RWPE2 (cell line): ENCODE data around the gene TMEM179B.

Experiments used
- ATAC-seq: fragments of 200-7000 bp; cut with Tn5 transposase; 3 replicates; pipeline ENCODE4 v1.9.1; 2021; ENCODE audit warnings: low read depth
- DNase-seq: peaks from one replicate; pipeline ENCODE4 v3.0.0-alpha.2; 2020; ENCODE audit warnings: low spot score
- H3K27ac ChIP-seq: fragments of 450-650 bp; 2 replicates; pipeline ENCODE4 v1.5.1; 2017; ENCODE audit warnings: mild to moderate bottlenecking; ENCODE audit not compliant: poor library complexity, severe bottlenecking
- H3K27me3 ChIP-seq: fragments of 250-450 bp; sonication (Bioruptor Pico); 2 replicates; pipeline ENCODE4 v1.5.1; 2021; ENCODE audit warnings: mild to moderate bottlenecking, moderate library complexity; ENCODE audit not compliant: insufficient read depth, poor library complexity, severe bottlenecking
- H3K36me3 ChIP-seq: fragments of 250-450 bp; sonication (Bioruptor Pico); 2 replicates; pipeline ENCODE4 v1.5.1; 2020; ENCODE audit warnings: low read depth, mild to moderate bottlenecking, moderate library complexity
- H3K4me1 ChIP-seq: fragments of 250-450 bp; sonication (Bioruptor Pico); 2 replicates; pipeline ENCODE4 v1.5.1; 2021; ENCODE audit warnings: mild to moderate bottlenecking, moderate library complexity; ENCODE audit not compliant: insufficient read depth, poor library complexity, severe bottlenecking
- H3K4me3 ChIP-seq: fragments of 250-450 bp; sonication (Bioruptor Pico); 2 replicates; pipeline ENCODE4 v1.5.1; 2021; ENCODE audit warnings: mild to moderate bottlenecking, moderate library complexity; ENCODE audit not compliant: severe bottlenecking
- H3K9me3 ChIP-seq: fragments of 250-450 bp; sonication (Bioruptor Pico); 2 replicates; pipeline ENCODE4 v1.5.1; 2021; ENCODE audit warnings: mild to moderate bottlenecking, moderate library complexity; ENCODE audit not compliant: severe bottlenecking
- CTCF ChIP-seq: fragments of 450-650 bp; IDR thresholded peaks from one replicate; pipeline ENCODE4 v1.5.1; 2017; ENCODE audit warnings: mild to moderate bottlenecking, moderate library complexity; ENCODE audit not compliant: poor library complexity, severe bottlenecking

The TMEM179B gene

DNA sequence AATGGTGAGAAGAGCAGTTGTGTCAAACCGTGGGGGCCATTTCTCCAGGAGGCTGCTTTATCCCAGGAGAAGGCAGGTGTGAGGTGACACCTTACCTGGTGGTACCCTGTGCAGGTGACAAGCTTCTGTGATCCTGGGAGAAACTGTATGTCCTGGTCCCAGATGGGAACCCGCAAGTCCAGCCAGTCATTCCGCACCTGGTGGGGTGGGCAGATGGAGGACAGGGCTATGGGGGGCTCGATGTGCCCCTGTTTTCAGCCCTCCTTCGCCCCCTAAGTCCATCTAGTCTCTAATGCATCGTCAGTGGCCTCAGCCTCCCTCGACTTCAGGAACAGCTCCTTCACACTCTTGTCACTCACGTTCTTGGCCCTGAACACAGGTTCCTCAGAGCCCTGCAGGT is 48.1 kb downstream of the TMEM179B start:
- peaks cover 2% of the 10 kb centered on the region for H3K4me1 ChIP-seq
- H3K9me3 ChIP-seq = no peaks in the 10 kb centered on the region
- no peak overlapping the region for H3K27ac ChIP-seq
- no peak for TF ChIP-seq CTCF
- H3K27me3 ChIP-seq = no peaks in the 10 kb centered on the region
- peaks cover 41% of the 10 kb centered on the region for H3K36me3 ChIP-seq
- H3K4me3 ChIP-seq = no peak overlapping the region
- ATAC-seq = no peak
- no peak for DNase-seq

DNA sequence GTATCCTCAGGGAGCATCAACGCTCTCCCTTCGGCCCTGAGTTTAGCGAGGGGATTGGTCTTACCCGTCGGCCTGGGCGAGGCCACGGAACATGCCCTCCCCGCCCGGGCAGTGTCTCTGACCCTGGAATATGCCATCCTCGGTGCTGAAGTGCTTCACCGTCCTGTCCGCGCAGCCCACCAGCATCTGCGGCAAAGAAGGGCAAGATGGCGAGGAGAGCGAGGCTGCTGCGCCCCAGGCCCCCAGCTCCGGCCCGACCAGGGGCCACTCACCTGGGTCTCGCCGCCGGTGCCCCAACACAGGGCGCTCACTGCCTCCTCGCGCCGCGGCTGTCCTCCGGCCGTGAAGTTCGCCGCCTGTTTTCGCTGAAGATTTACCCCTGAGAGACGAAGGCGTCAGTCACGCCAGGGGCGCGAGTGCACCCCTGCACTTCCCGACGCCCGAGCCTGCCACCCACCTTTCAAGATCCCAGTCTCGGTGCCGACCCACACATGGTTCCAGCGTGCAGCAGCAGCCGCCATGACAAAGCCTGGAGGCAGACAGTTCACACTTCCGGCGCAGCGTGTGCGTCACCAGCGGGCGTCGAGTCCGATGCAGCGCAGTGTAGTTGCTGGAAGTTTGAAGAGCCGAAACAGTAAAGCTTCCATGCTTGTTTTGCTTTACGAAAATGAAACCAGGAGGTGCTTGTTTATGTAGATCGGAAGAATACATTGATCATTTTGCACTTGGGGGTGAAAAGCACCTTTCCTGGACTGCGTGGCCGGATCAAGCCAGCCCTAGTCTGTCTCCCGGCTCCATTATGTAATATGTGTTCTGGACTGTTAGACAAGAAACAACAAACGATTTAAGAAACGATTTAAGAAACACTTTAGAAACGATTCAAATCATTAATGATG is 52.1 kb downstream of the TMEM179B start, which contains the start of gene WDR74:
TSS of gene WDR74 (minus strand) at position 541 of the 896 bp plus-strand sequence. CDS start at position 521, 20 bp downstream.
- H3K36me3 ChIP-seq = peaks cover 35% of the 10 kb centered on the region
- TF ChIP-seq CTCF = no peak
- peak within 1 kb of the TSS; percentile 97 for H3K27ac ChIP-seq
- no peaks in the 10 kb centered on the region for H3K27me3 ChIP-seq
- ATAC-seq = peak; percentile 35
- H3K4me1 ChIP-seq = peaks cover 11% of the 10 kb centered on the region
- peak; percentile 89 for DNase-seq
- peak within 1 kb of the TSS; percentile 85 for H3K4me3 ChIP-seq
- H3K9me3 ChIP-seq = no peaks in the 10 kb centered on the region
